HL-60 (cell line): ENCODE data around the gene PRSS35.

Experiments used
- DNase-seq, 2 experiments: peaks; one replicate each; pipeline ENCODE4 v3.0.0-alpha.2; 2010 to 2020; ENCODE audit warnings: low read depth in 1 of 2, low spot score in 1 of 2
- H3K27ac ChIP-seq: fragments of 250-450 bp; sonication (Bioruptor Pico); replicated peaks from 2 replicates; pipeline ENCODE4 v1.5.1; 2020; ENCODE audit warnings: mild to moderate bottlenecking, moderate library complexity
- H3K27me3 ChIP-seq: fragments of 250-450 bp; sonication (Bioruptor Pico); 2 replicates; pipeline ENCODE4 v1.5.1; 2021; ENCODE audit warnings: mild to moderate bottlenecking, moderate library complexity; ENCODE audit not compliant: insufficient read depth, poor library complexity, severe bottlenecking
- H3K4me3 ChIP-seq: replicated peaks from 2 replicates; pipeline ENCODE4 v1.5.1; 2011; ENCODE audit warnings: mild to moderate bottlenecking, control low read depth, low read length; ENCODE audit not compliant: insufficient read depth
- GABPA ChIP-seq: IDR thresholded peaks from 2 replicates; pipeline ENCODE4 v1.6.1; 2012; ENCODE audit warnings: low read depth
- POLR2AphosphoS5 ChIP-seq: IDR thresholded peaks from 2 replicates; pipeline ENCODE4 v1.6.1; 2012; ENCODE audit warnings: low read depth
- REST ChIP-seq: IDR thresholded peaks from 2 replicates; pipeline ENCODE4 v1.6.1; 2012; ENCODE audit warnings: low read depth; ENCODE audit not compliant: insufficient replicate concordance
- SPI1 ChIP-seq: IDR thresholded peaks from 2 replicates; pipeline ENCODE4 v1.6.1; 2012; ENCODE audit warnings: low read depth, mild to moderate bottlenecking, borderline replicate concordance
- TF ChIP-seq, protein P1 (sequence below): IDR thresholded peaks from one replicate; pipeline ENCODE4 v1.5.1; 2011; ENCODE audit warnings: low read length, control low read depth, inconsistent platforms; ENCODE audit not compliant: insufficient read depth

The PRSS35 gene

DNA sequence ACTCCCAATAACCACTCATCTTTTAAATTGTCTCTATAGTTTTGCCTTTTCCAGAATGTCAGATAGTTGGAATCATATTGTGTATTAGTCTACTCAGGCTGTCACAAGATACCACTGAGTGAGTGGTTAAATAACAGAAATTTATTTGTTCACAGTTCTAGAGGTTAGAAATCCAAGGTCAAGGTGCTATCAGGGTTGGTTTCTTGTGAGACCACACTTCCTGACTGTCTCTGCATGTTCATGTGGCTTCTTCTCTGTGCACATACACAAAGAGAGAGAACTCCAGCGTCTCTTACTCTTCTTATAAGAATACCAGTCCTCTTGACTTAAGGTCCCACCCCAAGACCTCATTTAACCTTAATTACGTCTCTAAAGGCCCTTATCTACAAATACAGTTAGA lies 23.9 kb upstream of the PRSS35 start:
- no peak for DNase-seq
- Histone ChIP-seq H3K4me3 (no peak overlapping the region), H3K27ac (no peak overlapping the region), H3K27me3 (no peaks in the 10 kb centered on the region)
- no peak for TF ChIP-seq POLR2AphosphoS5
- no peak for TF ChIP-seq SPI1
- TF ChIP-seq GABPA: no peak
- TF ChIP-seq REST: no peak
- TF ChIP-seq, protein P1, sequence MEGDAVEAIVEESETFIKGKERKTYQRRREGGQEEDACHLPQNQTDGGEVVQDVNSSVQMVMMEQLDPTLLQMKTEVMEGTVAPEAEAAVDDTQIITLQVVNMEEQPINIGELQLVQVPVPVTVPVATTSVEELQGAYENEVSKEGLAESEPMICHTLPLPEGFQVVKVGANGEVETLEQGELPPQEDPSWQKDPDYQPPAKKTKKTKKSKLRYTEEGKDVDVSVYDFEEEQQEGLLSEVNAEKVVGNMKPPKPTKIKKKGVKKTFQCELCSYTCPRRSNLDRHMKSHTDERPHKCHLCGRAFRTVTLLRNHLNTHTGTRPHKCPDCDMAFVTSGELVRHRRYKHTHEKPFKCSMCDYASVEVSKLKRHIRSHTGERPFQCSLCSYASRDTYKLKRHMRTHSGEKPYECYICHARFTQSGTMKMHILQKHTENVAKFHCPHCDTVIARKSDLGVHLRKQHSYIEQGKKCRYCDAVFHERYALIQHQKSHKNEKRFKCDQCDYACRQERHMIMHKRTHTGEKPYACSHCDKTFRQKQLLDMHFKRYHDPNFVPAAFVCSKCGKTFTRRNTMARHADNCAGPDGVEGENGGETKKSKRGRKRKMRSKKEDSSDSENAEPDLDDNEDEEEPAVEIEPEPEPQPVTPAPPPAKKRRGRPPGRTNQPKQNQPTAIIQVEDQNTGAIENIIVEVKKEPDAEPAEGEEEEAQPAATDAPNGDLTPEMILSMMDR: no peak

- no peak overlapping the region for H3K27ac ChIP-seq
- no peak for DNase-seq
- TF ChIP-seq POLR2AphosphoS5 (no peak), SPI1 (no peak), GABPA (no peak), REST (no peak)
- TF ChIP-seq, protein P1: no peak
- H3K4me3 ChIP-seq: no peak overlapping the region
- H3K27me3 ChIP-seq: no peaks in the 10 kb centered on the region
These were observed 23.5 kb upstream of the PRSS35 start for GRCh38 chr6:83488861-83489260.

- DNase-seq: no peak
- Histone ChIP-seq H3K27ac (no peak overlapping the region), H3K27me3 (no peaks in the 10 kb centered on the region), H3K4me3 (no peak overlapping the region)
- no peak for TF ChIP-seq POLR2AphosphoS5
- no peak for TF ChIP-seq REST
- TF ChIP-seq GABPA: no peak
- TF ChIP-seq, protein P1: no peak
- TF ChIP-seq SPI1: no peak
These were observed 22.0 kb upstream of the PRSS35 start for GRCh38 chr6:83490217-83490807.
